Right renal cortex interstitium (tissue), 3 donors: Measurements from ENCODE around the gene PHOX2A. TPM values are rescaled to one million over a fixed set of nuclear protein-coding genes. Genes with fewer than 3 reads are reported as not detected.

Source experiments
- DNase-seq, 3 donors: peaks; one replicate each; pipeline ENCODE4 v3.0.0-alpha.2; 2013; ENCODE audit warnings: low read depth in 3 of 3, low spot score in 2 of 3
- polyA plus RNA-seq, 3 donors: library from polyadenylated mRNA; unstranded; fragments of 120-200 nt; gene quantifications; one replicate each; pipeline ENCODE4 v1.2.1, GENCODE V29; 2013; ENCODE audit not compliant: insufficient read length in 3 of 3

Gene PHOX2A
- polyA plus RNA-seq, 3 donors: not detected

DNA sequence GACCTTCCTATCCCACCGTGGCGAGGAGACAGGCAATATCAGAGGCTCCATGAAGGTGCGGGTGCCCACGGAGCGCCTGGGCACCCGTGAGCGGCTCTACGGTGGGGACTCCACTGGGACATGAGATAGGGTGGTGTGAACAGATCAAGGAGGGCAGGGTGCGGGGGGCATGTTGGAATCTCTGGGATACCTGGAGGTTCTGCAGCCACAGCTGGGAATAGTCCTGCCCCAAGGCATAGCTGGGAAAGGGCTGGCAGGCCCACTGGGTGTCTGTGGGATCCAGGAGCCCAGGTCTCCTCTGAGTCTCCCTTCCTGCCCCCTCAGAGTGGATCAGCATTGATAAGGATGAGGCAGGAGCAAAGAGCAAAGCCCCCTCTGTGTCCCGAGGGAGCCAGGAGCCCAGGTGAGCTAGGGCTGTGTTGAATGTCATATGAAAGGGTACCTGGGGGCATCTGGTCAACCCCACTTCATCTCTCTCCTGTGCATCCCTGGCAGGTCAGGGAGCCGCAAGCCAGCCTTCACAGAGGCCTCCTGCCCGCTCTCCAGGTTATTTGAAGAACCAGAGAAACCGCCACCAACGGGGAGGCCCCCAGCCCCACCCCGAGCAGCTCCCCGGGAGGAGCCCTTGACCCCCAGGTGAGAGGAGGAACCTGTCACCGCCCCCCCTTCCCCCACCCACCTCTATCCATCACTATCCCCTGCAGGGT is 8.5 kb downstream of the PHOX2A start:
- no peak for DNase-seq

DNA sequence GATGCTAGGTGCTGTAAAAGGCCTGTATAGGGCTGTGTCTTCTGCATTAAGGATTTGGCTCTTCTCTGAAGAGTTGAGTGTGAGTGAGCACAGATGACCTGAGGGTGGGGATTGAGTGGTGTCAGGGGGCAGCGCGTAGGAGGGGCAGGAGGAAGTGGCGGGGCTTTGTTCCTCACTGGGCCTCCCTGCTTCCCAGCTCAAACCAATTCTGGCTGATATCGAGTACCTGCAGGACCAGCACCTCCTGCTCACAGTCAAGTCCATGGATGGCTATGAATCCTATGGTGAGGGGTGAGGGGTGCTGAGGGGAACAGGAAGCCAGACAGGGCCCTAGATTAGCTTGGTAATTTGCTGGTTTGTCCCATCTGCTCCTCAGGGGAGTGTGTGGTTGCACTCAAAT is 9.1 kb downstream of the PHOX2A start:
- no peak for DNase-seq

DNA sequence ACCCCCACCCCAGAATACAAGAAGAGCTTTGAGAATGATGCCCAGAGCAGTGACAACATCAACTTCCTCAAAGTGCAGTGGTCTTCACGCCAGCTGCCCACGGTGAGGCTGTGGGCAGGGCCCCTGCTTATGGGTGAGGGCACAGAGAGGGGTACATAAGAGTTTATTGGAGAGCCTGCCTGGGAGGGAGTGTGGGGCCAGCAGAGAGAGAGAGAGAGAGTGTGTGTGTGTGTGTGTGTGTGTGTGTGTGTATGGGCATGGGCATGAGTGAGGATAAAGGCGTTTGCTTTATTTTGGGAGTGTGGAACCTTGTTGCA is 9.5 kb downstream of the PHOX2A start:
- DNase-seq: no peak

DNA sequence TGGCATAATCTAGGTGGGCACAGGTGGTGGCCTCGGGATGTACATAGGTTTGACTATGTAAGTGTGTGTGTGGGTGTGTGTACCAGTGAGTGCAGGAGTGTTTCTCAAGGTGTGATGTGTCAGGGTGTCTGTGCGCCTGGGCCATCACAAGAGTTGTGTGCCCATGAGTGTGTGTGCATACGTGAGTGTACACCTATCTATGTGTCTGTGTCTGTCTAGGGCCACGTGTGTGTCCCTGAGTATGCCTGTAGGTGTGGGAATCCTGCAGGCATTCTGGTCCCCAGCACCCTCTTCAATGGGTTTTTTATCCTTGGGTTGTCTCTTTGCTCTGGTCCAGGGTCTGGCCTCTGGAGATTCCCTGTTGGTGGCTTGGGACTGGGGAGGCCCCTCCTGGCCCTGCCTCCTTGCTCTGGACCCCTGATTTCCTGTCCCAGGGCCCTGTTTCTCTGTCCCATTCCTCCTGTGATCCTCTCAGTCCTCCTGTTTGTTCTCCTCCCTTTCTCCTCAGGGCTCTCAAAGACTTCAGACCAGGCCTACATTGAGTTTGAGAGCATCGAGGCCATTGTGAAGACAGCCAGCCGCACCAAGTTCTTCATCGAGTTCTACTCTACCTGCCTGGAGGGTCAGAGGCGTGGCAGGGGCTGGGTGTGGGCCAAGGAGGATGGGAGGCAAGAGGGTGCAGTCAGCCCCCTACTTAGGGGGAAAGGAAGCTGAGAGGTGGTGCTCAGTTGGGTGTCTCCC is 10.0 kb downstream of the PHOX2A start:
- no peak for DNase-seq

DNA sequence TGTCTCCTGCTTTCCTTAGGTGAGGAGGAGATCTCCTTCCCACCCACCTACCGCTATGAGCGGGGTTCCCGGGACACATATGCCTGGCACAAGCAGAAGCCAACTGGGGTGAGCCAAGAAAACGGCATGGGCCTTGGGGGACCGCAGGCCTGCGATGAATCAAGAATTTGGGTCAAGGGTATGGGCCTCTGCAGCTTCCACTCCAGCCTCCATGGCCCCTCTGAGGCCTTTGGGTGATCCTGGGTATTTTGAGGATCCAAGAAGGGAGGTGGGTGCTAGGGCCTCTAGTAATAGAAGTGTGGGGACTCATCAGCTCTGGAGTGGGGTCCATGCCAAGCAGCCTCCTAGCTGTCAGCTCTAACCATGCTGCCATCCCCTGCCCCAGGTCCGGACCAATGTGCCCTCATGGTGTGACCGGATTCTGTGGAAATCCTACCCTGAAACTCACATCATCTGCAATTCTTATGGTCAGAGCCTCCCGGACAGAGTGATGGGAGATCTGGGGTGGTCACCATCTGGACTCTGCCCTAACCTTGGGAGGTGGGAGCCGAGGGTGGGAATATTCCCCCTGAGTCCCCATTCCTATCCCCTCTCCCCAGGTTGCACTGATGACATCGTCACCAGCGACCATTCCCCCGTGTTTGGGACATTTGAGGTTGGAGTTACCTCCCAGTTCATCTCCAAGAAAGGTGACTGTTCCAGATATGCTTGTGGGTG is 10.8 kb downstream of the PHOX2A start:
- no peak for DNase-seq

DNA sequence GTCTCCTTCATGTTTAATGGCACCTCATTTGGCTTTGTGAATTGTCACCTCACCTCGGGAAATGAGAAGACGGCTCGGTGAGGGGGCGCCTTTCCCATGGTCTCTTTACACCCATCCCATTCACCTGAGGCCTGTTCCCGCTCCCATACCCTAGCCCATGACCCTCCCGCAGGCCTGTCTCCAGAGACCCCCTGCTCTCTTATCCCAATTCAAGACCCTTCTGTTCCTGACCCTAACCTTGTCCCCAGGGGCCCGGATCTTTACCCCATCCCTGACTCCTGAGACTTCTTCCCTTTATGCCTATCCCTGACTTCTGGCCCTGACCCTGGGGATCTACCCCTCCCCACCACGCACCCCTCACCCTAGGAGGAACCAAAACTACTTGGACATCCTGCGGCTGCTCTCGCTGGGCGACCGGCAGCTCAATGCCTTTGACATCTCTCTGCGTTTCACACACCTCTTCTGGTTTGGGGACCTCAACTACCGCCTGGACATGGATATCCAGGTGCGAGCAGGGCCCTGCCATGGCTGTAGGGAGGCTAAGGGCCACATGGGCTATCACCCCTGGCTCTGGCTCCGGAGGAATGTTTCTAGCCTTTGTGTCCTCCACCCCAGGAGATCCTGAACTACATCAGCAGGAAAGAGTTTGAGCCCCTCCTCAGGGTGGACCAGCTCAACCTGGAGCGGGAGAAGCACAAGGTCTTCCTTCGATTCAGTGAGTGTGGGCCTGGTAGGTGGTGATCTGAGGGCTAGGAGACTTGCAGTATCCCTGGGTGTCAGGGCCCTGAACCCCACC is 11.5 kb downstream of the PHOX2A start:
- DNase-seq: no peak

DNA sequence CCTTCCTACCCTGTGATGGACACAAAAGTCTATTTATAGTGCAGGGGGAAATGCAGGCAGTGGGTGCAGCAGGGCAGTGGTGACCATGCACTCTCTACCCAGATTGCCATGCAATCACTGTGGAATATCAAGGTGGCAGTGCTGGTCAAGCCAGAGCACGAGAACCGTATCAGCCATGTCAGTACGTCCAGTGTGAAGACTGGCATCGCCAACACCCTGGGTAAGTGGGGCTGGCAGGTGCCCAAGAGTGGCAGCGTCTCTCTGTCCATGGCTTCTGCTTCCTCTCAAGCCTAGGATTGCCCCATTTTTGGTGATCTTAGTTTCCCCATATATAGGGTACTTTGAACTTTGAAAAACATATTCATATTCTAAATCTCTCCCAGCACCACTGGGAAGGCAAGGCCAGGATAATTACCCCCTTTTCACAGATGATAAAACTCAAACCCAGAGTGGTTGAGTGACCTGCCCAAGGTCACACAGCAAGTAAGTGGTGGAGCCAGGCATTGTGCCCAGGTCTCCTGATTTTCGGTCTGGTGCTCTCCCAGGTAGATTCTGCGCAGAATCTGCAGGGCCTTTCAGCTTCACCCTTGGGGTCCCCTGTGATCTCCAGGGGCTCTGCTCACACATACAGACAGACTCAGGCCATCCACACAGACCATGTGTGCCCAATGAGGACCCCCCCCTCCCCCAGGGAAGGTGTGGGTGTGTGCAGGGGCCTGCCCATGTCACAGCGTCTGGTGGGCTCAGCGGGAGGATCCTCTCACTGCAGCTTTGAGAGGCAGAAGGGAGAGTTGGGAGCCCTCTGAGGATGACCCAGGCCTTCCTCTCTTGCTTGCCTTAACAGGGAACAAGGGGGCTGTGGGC is 12.3 kb downstream of the PHOX2A start:
- no peak for DNase-seq

DNA sequence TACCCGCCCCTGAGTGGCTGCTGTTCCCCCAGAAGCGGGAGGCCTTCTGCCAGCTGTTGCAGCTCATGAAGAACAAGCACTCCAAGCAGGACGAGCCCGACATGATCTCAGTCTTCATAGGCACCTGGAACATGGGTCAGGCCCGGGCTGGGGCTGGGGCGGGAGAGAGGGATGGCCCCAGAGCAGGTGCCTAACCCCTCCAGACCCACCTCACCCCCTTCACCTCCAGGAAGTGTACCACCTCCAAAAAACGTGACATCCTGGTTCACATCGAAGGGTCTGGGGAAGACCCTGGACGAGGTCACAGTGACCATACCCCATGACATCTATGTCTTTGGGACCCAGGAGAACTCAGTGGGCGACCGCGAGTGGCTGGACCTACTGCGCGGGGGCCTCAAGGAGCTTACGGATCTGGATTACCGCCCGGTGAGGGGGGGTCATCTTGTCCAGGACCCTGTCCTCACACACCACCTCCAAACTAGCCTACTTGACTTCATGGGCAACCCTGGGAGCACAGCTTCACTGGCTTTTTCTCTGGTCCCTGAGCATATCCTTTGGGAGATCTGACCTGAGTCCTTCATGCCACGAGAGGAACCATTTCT is 13.1 kb downstream of the PHOX2A start:
- DNase-seq: no peak

DNA sequence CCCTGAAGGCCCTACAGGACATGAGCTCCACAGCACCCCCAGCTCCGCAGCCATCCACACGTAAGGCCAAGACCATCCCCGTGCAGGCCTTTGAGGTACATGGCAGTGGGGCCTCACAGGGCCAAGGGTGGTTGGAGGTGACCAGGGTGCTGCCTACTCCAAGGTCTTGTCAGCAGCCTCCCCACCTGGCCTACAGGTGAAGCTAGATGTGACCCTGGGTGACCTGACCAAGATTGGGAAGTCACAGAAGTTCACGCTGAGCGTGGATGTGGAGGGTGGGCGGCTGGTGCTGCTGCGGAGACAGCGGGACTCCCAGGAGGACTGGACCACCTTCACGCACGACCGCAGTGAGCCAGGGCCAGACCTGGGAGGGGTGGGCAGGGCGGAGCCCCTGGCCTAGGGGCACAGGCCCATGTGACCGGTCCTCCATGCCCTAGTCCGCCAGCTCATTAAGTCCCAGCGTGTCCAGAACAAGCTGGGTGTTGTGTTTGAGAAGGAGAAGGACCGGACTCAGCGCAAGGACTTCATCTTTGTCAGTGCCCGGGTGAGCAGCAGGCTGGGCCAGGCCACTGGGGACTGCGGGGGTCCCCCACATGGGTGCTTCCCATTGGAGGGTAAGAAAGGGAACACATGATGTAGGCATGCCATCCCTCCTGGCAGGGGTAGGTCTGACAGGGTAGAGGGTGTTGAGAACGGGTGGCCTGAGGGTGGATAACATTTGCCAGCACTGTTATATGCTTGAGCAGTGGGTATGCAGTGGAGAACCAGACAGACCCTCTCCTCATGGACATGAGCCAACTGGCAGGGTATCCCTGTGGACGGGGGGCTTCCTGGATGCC is 13.8 kb downstream of the PHOX2A start:
- no peak for DNase-seq

DNA sequence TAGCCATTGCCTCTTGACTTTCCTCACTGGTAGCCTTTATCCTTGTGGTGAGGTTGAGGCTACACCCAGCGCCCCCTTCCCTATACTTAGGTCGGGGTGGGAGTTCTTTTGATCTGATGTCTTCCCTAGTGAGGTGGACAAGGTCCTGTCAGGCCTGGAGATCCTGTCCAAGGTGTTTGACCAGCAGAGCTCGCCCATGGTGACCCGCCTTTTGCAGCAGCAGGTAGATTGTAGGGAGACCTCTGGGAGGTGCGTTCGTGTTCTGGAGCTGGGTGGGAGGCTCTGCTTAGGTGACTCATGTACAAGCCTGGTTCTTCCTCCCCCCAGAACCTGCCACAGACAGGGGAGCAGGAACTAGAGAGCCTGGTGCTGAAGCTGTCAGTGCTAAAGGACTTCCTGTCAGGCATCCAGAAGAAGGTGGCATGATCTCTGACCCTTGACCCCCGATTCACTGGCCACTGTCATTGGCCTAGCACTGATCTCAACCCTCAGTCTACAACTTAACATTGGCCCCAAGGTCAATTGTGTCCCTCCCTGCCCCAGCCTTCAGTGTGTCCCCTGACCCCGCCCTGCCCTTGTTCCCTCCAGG is 14.5 kb downstream of the PHOX2A start:
- DNase-seq: no peak

DNA sequence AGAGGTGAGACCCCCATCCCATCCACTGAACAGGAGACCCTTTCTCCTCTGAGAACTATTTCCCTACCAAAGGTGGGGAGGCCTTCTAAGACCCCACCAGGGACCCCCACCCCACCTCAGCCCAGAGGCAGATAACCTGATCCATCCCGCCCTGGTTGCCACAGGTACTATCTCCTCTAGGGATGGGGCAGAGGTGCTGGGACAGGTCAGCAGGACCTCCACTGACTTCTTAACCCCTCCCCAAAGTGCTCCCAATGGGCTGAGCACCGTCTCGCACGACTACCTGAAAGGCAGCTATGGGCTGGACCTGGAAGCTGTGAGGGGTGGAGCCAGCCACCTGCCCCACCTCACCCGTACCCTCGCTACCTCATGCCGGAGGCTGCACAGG is 15.1 kb downstream of the PHOX2A start:
- DNase-seq: no peak

DNA sequence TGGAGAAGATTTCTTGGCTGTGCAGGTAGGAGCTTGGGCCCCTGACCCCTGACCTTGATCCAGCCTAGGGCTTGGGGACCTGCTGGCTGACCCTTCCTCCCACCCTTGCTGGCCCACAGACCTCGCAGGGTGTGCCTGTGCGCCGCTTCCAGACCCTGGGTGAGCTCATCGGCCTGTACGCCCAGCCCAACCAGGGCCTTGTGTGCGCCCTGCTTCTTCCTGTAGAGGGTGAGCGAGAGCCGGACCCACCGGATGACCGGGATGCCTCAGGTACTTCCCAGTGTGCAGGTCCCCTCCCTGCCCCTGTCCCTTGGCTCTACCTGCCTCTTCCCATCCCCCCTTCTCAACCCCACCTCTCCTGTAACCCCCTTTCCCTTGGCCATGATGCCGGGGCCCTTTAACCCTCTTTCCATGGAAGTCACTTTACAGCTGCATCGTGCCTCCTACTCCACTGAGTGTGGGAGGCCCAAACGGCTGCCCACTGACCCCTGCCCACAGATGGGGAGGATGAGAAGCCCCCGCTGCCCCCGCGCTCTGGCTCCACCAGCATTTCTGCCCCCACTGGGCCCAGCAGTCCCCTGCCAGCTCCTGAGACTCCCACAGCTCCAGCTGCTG is 15.6 kb downstream of the PHOX2A start:
- DNase-seq: no peak

DNA sequence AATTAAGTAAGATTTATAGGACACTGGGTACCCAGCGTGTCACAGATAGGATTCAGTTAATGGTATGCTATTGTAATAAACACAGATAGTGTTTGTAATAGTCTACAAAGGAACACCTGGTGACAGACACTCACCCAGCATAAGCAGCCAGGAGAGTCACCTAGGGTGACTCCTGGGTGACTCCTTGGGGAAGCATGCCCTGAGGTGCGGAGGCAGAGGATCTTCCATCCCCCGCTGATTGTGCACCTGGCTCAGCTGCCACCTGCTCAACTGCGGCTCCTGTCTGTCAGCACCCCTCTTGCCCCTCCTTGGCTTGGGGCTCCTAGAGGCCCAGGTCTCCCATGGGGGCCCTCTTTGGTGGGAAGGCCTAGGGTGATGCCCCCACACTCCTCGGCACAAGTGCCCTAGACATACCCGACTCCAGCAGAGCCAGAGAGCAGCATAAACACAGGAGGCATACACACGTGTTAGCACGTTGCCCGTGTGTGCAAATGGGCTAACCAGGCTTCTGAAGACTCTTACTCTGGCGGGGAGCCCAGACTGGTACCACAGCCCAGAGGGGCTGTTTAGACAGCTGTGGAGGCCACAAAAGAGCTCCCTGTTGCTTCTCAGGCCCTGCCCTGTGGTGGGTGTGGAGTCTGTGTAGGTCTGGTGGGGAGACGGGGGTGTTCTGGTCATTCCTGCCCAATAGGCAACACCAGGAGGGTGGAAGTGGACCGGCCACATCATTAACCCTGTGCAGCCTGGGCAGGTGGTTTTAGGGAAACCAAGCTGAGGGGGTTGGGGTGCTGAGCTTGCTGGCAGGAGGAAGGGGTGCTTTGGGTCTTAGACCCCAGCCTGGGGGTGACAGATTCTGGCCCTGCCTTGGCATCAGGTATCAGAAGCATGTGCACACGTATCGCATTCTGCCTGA is 16.4 kb downstream of the PHOX2A start:
- no peak for DNase-seq

DNA sequence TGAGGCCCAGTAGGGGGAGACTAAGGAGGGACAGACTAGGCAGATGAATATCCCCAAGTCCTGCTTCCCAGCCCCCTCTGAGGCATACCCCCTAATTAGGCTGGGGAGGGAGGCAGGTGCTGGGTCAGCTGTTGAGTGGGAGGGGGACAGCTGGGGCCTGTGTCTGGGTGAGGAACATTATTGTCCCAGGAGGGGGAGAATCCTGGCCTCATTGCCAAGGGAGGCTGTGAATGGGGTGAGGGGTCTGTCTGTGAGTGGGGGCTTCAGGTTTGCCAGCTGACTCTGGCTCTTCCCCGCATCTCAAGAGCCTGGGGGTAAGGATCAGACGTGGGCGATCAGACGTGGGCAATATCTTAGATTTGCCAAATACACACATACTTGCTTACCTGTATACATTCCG is 17.3 kb downstream of the PHOX2A start:
- DNase-seq: no peak

DNA sequence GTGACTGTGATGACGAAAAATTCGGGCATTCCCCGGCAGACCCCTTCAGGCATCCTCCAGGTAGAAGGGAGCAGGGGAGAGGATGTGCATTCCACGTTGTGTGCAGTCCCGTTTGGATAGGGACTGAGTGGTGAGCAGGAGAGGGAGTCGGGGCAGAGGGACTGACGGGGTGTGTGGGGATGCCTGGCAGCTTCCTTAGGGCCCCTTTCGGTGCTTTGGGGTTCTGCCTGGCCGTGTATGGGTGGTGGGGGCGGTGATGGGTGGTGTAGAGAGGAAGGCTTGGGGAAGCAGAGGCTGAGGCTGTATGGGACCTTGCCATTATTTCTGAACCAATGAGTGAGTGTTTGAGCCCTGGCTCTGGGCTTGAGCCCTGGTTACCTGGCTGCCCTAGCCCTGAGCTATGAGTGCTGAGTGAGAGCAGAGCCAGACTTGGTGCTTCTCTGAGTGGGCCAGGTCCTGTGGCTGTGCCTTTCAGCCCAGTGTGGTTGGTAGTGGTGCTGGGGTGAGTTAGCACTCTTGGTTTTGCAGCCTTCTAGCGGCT is 18.5 kb downstream of the PHOX2A start:
- DNase-seq: no peak

DNA sequence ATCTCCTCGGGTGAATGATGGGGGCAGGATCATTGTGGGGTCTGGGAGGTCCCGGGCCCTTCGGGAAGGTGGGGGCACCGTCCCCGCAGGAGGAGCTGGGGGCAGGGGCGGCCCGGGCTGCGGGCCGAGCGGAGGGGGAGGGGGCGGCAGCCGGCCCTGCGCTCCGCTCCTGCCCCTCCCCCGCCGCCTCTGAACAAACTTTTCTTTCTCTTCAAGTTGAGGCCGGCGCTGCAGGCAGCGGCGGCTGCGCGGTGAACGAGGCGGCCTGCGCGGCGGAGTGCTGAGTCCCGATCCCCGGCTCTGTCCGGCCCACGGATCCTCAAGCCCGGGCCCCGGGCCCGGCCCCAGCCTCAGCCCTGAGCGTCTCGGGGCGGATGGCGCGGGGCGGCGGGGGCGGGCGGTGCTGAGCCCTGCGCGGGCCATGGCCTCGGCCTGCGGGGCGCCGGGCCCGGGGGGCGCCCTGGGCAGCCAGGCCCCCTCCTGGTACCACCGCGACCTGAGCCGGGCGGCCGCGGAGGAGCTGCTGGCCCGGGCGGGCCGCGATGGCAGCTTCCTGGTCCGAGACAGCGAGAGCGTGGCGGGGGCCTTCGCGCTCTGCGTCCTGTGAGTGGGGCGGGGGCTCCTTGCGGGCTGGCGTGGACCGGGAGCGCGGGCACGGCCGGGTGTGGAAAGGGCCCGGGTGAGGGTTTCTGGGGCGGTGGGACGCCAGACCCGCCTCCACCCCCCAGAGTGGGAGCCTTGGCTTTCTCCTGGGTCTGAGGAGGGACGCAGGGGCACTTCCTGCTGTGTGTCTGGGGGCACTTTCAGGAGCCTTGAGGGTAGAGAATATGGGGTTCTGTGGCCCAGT is 19.2 kb downstream of the PHOX2A start, which contains the start of gene INPPL1:
INPPL1 (plus strand) TSS at position 204 of the 847 bp plus-strand sequence; CDS start at position 422, 218 bp downstream.
- DNase-seq: no peak
